Peyer's patch (tissue), 4 donors: ENCODE results near the gene CITED4.

Experiments
- POLR2A ChIP-seq, 2 donors: fragments of 450-650 bp; IDR thresholded peaks; one replicate each; pipeline ENCODE4 v1.5.1; 2017; ENCODE audit warnings: antibody characterized with exemption in 2 of 2, mild to moderate bottlenecking in 2 of 2, moderate library complexity in 2 of 2
- TF ChIP-seq, protein P1 (sequence below), 6 experiments: fragments of 450-650 bp in 4 of 6; fragments of 200-600 bp in 2 of 6; sonication (generic) in 1 of 6; IDR thresholded peaks; one replicate each; pipeline ENCODE4 v1.5.1; 2017 to 2019; ENCODE audit warnings: antibody characterized with exemption in 6 of 6, mild to moderate bottlenecking in 3 of 6, moderate library complexity in 1 of 6

DNA sequence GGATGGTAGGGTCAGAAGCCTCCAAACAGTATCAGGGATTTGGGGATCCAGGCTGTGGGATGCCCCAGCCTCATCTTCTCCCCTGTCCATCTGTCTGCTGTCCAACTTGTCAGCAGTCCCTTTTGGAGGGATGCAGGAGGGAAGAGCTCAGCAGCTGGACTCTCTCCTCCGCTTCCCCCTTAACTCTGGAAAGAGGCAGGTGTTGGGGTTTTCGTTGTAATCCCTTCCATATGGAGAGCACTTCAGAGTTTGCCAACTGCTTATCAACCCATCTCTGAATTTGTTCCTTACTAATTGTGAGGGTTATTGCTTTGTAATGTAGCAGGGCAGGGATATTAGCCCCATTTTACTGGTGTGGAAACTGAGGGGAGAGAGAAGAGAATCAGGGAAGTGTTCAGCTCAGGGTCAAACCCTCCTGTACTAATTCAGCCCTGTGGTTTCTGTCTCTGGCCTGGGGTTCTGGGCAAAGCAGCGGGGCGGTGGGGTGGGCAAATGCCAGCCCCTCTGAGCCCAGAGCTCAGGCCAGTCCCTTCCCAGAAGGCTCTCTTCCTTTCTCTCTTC is 3.2 kb downstream of the CITED4 start:
- TF ChIP-seq POLR2A (IDR thresholded peaks at IDR 0.05): no peak
- TF ChIP-seq, protein P1, sequence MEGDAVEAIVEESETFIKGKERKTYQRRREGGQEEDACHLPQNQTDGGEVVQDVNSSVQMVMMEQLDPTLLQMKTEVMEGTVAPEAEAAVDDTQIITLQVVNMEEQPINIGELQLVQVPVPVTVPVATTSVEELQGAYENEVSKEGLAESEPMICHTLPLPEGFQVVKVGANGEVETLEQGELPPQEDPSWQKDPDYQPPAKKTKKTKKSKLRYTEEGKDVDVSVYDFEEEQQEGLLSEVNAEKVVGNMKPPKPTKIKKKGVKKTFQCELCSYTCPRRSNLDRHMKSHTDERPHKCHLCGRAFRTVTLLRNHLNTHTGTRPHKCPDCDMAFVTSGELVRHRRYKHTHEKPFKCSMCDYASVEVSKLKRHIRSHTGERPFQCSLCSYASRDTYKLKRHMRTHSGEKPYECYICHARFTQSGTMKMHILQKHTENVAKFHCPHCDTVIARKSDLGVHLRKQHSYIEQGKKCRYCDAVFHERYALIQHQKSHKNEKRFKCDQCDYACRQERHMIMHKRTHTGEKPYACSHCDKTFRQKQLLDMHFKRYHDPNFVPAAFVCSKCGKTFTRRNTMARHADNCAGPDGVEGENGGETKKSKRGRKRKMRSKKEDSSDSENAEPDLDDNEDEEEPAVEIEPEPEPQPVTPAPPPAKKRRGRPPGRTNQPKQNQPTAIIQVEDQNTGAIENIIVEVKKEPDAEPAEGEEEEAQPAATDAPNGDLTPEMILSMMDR (IDR thresholded peaks at IDR 0.05): no peak
